WTC11 (cell line): ENCODE results near the gene ZNF19. TPM values are rescaled to one million over a fixed set of nuclear protein-coding genes. Genes with fewer than 3 reads are reported as not detected.
A peak's percentile ranks its signal among the peaks of the same experiment; 100 is the strongest.

Experiments used
- ATF1 ChIP-seq: sonication (generic); formaldehyde crosslinking; IDR thresholded peaks from 2 replicates; pipeline ENCODE4 v1.8.1; 2023; ENCODE audit warnings: mild to moderate bottlenecking, moderate library complexity, missing genetic modification reagents
- ATF2 ChIP-seq: sonication (generic); formaldehyde crosslinking; IDR thresholded peaks from 2 replicates; pipeline ENCODE4 v1.8.1; 2022; ENCODE audit warnings: low read depth, missing genetic modification reagents, borderline replicate concordance
- CBFB ChIP-seq: sonication (generic); formaldehyde crosslinking; IDR thresholded peaks from 2 replicates; pipeline ENCODE4 v1.8.1; 2022; ENCODE audit warnings: mild to moderate bottlenecking, low read depth, missing genetic modification reagents
- CDX4 ChIP-seq: fragments of 250-450 bp; sonication (Bioruptor Pico); IDR thresholded peaks from 2 replicates; pipeline ENCODE4 v1.9.0; 2021; ENCODE audit warnings: moderate library complexity, mild to moderate bottlenecking, inconsistent platforms, borderline replicate concordance
- CREM ChIP-seq: sonication (generic); formaldehyde crosslinking; IDR thresholded peaks from 2 replicates; pipeline ENCODE4 v1.8.1; 2022; ENCODE audit warnings: mild to moderate bottlenecking, missing genetic modification reagents, moderate library complexity
- CTCF ChIP-seq: fragments of 200-600 bp; IDR thresholded peaks from 2 replicates; pipeline ENCODE4 v1.8.0; 2022; ENCODE audit warnings: antibody characterized with exemption
- E2F4 ChIP-seq: sonication (generic); formaldehyde crosslinking; IDR thresholded peaks from 2 replicates; pipeline ENCODE4 v1.8.1; 2022; ENCODE audit warnings: low read depth, mild to moderate bottlenecking, moderate library complexity, missing genetic modification reagents, borderline replicate concordance
- EMX1 ChIP-seq: fragments of 250-450 bp; sonication (Bioruptor Pico); IDR thresholded peaks from 2 replicates; pipeline ENCODE4 v1.8.0; 2021; ENCODE audit warnings: mild to moderate bottlenecking
- FOXJ3 ChIP-seq: sonication (generic); formaldehyde crosslinking; IDR thresholded peaks from 2 replicates; pipeline ENCODE4 v1.9.0; 2021; ENCODE audit warnings: missing genetic modification reagents, mild to moderate bottlenecking, borderline replicate concordance
- FOXK1 ChIP-seq: sonication (generic); formaldehyde crosslinking; IDR thresholded peaks from 2 replicates; pipeline ENCODE4 v1.8.0; 2022; ENCODE audit warnings: mild to moderate bottlenecking, moderate library complexity, missing genetic modification reagents
- FOXP1 ChIP-seq: sonication (generic); formaldehyde crosslinking; IDR thresholded peaks from 2 replicates; pipeline ENCODE4 v1.8.0; 2022; ENCODE audit warnings: missing genetic modification reagents, mild to moderate bottlenecking, moderate library complexity, borderline replicate concordance
- HMGXB4 ChIP-seq: sonication (generic); formaldehyde crosslinking; IDR thresholded peaks from 2 replicates; pipeline ENCODE4 v1.8.1; 2023; ENCODE audit warnings: mild to moderate bottlenecking, moderate library complexity, missing genetic modification reagents
- IRF2 ChIP-seq: sonication (generic); formaldehyde crosslinking; IDR thresholded peaks from 2 replicates; pipeline ENCODE4 v1.8.0; 2022; ENCODE audit warnings: low read depth, missing genetic modification reagents, borderline replicate concordance
- JUN ChIP-seq: sonication (generic); formaldehyde crosslinking; IDR thresholded peaks from 2 replicates; pipeline ENCODE4 v1.8.0; 2023; ENCODE audit warnings: mild to moderate bottlenecking, missing genetic modification reagents
- OVOL2 ChIP-seq: fragments of 250-450 bp; sonication (Bioruptor Pico); IDR thresholded peaks from 2 replicates; pipeline ENCODE4 v1.9.0; 2021; ENCODE audit warnings: mild to moderate bottlenecking, borderline replicate concordance
- RELA ChIP-seq: sonication (generic); formaldehyde crosslinking; IDR thresholded peaks from 2 replicates; pipeline ENCODE4 v1.8.1; 2022; ENCODE audit warnings: missing genetic modification reagents, mild to moderate bottlenecking, borderline replicate concordance
- SP1 ChIP-seq: sonication (generic); formaldehyde crosslinking; conservative IDR thresholded peaks from 2 replicates; pipeline ENCODE4 v1.8.1; 2022; ENCODE audit warnings: missing genetic modification reagents
- TP53 ChIP-seq: sonication (generic); formaldehyde crosslinking; IDR thresholded peaks from 2 replicates; pipeline ENCODE4 v1.8.1; 2023; ENCODE audit warnings: mild to moderate bottlenecking, missing genetic modification reagents
- ZNF138 ChIP-seq: sonication (generic); formaldehyde crosslinking; conservative IDR thresholded peaks from 2 replicates; pipeline ENCODE4 v1.8.1; 2022; ENCODE audit warnings: mild to moderate bottlenecking, moderate library complexity, missing genetic modification reagents
- ZNF416 ChIP-seq: fragments of 250-450 bp; sonication (Bioruptor Pico); IDR thresholded peaks from 2 replicates; pipeline ENCODE4 v1.9.0; 2021; ENCODE audit warnings: mild to moderate bottlenecking, inconsistent platforms
- total RNA-seq: library from RNA; stranded (reverse); gene quantifications from 3 replicates; pipeline ENCODE4 v1.2.3, GENCODE V29; 2021
- TF ChIP-seq, protein P1 (sequence below): sonication (generic); formaldehyde crosslinking; IDR thresholded peaks from 2 replicates; pipeline ENCODE4 v1.8.1; 2023; ENCODE audit warnings: mild to moderate bottlenecking, missing genetic modification reagents
- TF ChIP-seq, protein P2 (sequence below): sonication (generic); formaldehyde crosslinking; conservative IDR thresholded peaks from 2 replicates; pipeline ENCODE4 v1.8.1; 2023; ENCODE audit warnings: mild to moderate bottlenecking, low read depth, missing genetic modification reagents, moderate library complexity
- TF ChIP-seq, protein P3 (sequence below): fragments of 250-450 bp; sonication (Bioruptor Pico); IDR thresholded peaks from 2 replicates; pipeline ENCODE4 v2.1.2; 2022; ENCODE audit warnings: mild to moderate bottlenecking, moderate library complexity
- TF ChIP-seq, protein P4 (sequence below): fragments of 250-450 bp; sonication (Bioruptor Pico); IDR thresholded peaks from 2 replicates; pipeline ENCODE4 v1.9.0; 2021; ENCODE audit warnings: mild to moderate bottlenecking

The ZNF19 gene
- total RNA-seq, 1 experiment from 2014 or later = 4.3 TPM

DNA sequence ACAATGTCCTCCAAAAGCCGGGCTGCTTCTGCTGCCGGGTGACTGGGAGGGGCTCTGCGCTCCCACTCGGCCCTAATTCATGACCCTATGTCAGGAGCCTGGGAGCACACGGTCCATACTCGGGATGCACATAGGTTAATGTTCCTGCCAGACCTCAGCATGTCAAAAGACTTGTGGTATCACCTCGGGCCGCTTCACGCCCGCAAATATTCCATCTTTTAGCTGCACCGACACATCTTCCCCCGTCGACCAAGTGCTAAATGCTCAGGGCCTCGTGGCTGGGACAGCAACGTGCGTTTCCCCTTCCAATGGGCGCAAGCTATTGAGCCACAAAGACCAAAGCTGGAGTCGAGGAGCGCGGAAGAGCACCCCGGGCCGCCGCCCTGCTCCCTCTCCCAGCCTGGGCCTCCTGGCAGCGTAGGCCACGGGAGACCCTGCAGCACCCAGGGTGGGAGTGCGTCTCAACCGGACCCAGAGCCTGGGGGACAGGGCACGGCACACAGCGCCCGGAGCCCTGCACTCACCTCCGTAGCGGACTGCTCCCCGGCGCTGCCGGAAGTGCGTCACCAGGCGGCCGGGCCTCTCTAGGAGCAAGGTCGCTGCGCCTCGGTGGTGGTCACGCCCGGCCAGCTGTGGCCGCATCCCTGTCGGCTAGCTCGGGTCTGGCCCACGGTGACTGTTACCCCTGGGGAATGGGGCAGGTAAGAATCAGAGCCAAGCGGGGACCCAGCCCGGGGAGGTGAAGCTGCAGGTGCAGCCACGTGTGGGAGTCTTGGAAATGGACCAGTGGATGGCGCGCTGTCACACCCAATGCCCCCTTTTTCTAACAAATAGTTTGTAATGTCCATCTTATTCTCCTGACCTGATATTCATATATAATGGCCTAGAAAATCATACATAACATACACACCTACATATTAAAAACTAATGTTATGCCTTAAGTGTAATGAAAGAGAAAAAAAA lies 27.2 kb downstream of the ZNF19 start, which contains the start of gene ZNF23 (continued):
- TF ChIP-seq CBFB (CRISPR knock-in tag) (peak; percentile 89; the same call in 1 of the 2 replicates), TP53 (CRISPR knock-in tag) (peak; percentile 87), EMX1 (no peak), ZNF138 (CRISPR knock-in tag) (0 out of 2 replicates have a peak, but pooled peaks have one; percentile 33), ATF1 (CRISPR knock-in tag) (peak; percentile 86), FOXP1 (CRISPR knock-in tag) (peak; percentile 89), FOXK1 (CRISPR knock-in tag) (peak; percentile 97), CTCF (no peak), SP1 (CRISPR knock-in tag) (peak; percentile 93), HMGXB4 (peak; percentile 89), JUN (CRISPR knock-in tag) (peak; percentile 70; the same call in 1 of the 2 replicates), IRF2 (CRISPR knock-in tag) (no peak; the same call in 1 of the 2 replicates), E2F4 (CRISPR knock-in tag) (no peak), ATF2 (peak; percentile 24; the same call in 1 of the 2 replicates), FOXJ3 (CRISPR knock-in tag) (no peak), RELA (peak; percentile 89), ZNF416 (CRISPR knock-in tag) (no peak), CREM (CRISPR knock-in tag) (peak; percentile 99), OVOL2 (CRISPR knock-in tag) (no peak), CDX4 (CRISPR knock-in tag) (no peak)
- TF ChIP-seq, protein P1, sequence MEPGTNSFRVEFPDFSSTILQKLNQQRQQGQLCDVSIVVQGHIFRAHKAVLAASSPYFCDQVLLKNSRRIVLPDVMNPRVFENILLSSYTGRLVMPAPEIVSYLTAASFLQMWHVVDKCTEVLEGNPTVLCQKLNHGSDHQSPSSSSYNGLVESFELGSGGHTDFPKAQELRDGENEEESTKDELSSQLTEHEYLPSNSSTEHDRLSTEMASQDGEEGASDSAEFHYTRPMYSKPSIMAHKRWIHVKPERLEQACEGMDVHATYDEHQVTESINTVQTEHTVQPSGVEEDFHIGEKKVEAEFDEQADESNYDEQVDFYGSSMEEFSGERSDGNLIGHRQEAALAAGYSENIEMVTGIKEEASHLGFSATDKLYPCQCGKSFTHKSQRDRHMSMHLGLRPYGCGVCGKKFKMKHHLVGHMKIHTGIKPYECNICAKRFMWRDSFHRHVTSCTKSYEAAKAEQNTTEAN (CRISPR knock-in tag) = peak; percentile 87; the same call in 1 of the 2 replicates
- TF ChIP-seq, protein P2, sequence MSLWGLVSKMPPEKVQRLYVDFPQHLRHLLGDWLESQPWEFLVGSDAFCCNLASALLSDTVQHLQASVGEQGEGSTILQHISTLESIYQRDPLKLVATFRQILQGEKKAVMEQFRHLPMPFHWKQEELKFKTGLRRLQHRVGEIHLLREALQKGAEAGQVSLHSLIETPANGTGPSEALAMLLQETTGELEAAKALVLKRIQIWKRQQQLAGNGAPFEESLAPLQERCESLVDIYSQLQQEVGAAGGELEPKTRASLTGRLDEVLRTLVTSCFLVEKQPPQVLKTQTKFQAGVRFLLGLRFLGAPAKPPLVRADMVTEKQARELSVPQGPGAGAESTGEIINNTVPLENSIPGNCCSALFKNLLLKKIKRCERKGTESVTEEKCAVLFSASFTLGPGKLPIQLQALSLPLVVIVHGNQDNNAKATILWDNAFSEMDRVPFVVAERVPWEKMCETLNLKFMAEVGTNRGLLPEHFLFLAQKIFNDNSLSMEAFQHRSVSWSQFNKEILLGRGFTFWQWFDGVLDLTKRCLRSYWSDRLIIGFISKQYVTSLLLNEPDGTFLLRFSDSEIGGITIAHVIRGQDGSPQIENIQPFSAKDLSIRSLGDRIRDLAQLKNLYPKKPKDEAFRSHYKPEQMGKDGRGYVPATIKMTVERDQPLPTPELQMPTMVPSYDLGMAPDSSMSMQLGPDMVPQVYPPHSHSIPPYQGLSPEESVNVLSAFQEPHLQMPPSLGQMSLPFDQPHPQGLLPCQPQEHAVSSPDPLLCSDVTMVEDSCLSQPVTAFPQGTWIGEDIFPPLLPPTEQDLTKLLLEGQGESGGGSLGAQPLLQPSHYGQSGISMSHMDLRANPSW (CRISPR knock-in tag) = no peak
- TF ChIP-seq, protein P3, sequence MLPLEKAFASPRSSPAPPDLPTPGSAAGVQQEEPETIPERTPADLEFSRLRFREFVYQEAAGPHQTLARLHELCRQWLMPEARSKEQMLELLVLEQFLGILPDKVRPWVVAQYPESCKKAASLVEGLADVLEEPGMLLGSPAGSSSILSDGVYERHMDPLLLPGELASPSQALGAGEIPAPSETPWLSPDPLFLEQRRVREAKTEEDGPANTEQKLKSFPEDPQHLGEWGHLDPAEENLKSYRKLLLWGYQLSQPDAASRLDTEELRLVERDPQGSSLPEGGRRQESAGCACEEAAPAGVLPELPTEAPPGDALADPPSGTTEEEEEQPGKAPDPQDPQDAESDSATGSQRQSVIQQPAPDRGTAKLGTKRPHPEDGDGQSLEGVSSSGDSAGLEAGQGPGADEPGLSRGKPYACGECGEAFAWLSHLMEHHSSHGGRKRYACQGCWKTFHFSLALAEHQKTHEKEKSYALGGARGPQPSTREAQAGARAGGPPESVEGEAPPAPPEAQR (CRISPR knock-in tag) = no peak
- TF ChIP-seq, protein P4, sequence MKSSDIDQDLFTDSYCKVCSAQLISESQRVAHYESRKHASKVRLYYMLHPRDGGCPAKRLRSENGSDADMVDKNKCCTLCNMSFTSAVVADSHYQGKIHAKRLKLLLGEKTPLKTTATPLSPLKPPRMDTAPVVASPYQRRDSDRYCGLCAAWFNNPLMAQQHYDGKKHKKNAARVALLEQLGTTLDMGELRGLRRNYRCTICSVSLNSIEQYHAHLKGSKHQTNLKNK (CRISPR knock-in tag) = no peak
